GM19239 (cell line): ENCODE results near the gene CRTC1.

Experiments used
- DNase-seq: peaks from one replicate; pipeline ENCODE4 v3.0.0; 2011; ENCODE audit warnings: low spot score; ENCODE audit not compliant: insufficient read length
- FAIRE-seq: peaks from 2 replicates; lab custom pipeline; 2011; peaks lifted over from hg19 to GRCh38; lab: Jason Lieb, UNC

The CRTC1 gene

DNA sequence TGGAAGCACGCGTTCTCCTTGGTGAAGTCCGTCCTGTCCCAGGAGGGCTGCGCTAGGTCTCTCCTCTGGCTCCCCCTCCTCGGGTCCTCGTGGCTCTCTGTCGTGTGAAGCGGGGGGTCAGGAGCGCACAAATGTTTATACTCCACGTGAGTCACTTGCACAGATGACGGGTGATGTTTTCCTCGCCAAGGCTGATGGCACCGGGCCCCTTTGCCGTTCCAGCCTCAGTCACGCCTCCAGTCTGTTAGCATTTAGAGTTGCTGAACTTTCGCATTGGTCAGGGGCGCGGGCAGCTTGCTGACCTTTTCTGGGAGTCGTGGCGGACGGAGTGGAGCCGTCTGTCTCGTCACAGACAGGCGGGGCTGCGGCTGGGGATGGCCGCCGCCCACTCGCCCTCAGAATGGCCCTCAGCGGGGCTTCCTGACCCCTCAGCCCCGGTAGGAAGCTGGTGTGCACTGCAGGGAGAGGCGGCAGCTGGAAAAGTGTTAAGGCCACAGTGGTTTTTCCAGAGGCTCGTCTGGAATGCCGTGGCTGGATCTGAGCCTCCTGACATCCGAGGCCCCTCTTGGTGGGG is 32.9 kb upstream of the CRTC1 start:
- DNase-seq: no peak
- no peak for FAIRE-seq

DNA sequence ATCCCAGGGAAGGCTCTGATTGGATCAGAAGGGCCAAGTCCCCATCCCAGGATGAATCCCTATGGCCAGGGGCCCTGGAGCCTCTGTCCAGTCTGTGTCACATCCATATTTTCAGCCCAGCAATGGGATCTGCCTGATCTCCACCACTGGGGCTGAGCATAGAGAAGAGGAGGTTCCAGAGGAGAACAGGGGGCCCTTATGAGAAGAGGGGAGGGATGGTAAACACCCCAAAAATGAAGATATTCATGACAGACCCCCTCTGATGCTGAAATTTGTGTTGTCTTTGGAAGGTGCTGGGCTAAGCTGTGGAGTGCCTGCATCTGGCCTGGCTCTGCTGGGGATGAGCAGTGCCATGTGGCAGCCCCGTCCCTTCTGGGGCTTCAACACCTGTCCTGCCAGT is 32.2 kb upstream of the CRTC1 start:
- DNase-seq (no peak), FAIRE-seq (no peak)

DNA sequence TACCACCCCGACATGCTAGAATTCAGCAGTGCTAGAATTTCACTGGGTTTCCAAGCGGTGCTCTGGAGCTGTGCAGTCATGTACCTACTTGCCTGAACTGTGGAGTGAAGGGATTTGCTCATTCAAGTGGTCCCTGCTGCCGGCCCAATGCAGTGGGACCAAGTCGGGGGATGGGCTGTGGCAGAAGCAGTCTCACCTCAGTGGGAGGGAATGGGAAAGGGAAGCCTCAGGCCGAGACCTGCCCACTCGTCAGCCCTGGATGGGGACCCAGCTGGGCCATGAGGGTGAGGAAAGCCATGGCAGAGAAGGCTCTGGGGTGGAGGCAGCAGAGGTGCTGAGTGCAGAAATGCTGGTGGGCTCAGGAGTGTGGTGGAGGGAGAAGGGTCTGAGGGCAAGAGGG is 31.7 kb upstream of the CRTC1 start:
- FAIRE-seq (no peak), DNase-seq (no peak)

DNA sequence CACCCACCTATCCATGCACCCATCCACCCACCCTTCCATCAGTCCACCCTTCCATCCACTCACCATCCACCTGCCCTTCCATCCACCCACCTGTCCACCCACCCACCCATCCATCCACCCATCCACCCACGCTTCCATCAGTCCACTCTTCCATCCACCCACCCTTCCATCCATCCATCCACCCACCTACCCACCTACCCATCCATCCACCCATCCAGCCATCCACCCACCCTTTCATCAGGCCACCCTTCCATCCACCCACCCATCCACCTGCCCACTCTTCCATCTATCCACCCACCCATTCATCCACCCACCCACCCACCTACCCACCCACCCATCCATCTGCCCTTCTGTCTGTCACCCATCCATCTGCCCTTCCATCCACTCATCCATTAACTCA is 29.6 kb upstream of the CRTC1 start:
- DNase-seq: no peak
- no peak for FAIRE-seq

DNA sequence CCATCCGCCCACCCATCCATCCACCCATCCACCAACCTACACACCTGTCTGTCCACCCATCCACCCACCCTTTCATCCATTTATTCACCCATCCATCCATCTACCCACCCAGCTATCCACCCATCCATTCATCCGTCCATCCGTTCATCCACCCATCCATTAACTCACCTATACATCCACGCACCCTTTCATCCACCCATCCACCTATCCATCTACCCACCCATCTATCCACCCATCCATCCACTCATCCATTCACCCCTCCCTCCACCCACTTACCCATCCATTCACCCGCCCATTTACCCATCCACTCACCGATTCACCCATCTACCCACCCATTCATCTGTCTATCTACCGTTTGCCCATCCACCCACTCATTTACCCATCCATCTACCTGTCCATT is 29.0 kb upstream of the CRTC1 start:
- FAIRE-seq: no peak
- no peak for DNase-seq

DNA sequence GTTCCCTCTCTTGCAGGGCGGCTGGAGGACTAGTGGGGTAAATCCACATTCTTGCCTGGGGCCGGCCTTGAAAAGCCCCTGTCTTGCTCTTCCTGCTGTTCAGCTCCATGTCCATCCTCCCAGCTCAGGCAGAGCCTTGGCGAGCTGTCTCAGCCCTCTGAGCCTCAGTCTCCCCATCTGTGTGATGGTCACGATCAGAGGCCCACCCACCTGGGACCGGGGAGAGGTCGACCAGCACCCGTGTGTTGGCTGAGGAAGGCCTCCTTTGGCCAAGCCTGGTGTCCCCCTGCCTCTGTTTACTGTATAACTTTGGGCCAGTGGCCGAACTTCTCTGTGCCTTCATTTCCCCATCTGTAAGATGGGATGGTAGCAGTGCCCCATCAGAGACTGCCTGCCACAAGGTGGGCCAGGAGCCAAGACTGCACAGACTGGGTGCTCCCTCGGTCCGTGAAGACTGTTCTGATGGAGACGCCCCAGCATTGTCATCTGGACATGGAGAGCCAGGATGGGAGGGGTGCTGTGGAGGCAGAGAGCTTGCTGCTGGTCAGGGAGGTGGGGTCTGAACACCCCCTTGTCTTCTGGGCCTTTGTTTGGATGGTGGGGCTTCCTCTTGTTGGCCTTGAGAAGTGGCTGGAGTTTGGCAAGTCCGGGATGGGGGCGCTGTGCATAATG is 28.2 kb upstream of the CRTC1 start:
- no peak for FAIRE-seq

DNA sequence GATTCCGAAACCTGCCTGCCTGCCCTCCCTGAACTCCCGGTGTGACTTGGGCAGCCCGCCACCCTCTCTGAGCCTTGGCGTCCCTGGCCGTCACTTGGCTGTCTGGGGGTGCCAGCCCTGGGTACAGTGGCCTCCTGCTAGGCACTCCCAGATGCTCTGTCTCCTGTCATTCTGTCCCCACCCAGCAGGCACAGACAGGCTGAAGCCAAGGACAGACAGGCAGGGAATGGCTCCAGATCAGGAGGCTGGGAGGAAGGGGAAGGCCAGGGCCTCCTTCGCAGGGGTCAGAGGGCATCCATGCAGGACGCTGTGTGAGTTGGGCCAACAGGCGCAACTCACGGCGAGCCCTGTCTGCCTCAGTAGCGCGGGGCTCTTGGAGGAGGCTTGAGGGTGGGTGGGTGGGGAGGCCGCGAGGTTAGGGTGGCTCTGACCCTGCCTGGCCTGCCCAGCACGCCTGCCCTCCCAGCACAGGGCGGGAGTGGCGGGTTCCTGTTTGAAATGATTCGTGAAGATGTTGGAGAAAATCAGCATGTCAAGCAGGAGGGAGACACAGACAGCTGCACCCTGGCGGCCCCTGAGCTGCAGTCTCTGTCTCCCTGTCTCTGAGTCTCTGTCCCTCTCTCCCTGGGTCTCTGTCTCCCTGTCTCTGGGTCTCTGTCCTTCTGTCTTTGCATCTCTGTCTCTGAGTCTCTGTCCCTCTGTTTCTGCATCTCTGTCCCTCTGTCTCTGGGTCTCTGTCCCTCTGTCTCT is 27.0 kb upstream of the CRTC1 start:
- DNase-seq: no peak
- no peak for FAIRE-seq

More for the DNA sequence above, 28.2 kb upstream of the CRTC1 start:
- DNase-seq: no peak

DNA sequence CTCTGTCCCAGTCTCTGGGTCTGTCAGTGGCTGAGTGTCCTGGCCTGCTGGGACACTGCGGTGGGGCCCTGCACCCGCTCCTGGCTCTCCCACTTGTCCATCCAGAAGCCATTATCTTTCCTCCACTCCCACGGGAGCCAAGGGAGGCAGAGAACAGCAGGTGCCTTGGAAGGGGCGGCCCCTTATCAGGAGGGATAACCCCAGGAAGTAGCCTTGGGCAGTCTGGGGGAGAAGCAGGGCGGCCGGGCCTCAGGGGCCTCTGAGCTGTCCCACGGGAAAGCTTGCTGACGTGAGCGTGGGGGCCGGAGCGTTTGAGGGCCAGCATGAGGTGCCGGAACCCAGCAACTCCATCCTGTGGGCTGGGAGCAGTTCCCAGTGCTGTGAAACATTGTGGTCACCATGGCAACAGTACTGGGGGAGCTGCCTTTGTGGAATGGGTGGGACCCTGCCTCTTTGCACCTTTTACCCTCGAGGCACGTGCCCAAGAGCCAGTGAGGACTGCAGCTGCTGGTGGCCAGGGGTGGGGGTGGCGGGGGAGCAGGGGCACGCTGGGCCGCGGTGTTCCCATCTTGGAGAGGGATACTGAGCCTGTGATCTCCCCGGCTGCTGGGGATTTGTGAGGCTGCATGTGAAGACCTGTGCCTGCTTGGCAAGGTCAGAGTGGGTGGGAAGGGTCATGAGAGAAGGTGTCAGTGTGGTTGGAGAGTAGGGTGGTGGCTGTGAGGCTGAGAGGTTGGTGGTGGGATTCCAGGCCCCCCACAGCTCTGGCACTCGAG is 25.7 kb upstream of the CRTC1 start:
- DNase-seq (no peak), FAIRE-seq (no peak)

DNA sequence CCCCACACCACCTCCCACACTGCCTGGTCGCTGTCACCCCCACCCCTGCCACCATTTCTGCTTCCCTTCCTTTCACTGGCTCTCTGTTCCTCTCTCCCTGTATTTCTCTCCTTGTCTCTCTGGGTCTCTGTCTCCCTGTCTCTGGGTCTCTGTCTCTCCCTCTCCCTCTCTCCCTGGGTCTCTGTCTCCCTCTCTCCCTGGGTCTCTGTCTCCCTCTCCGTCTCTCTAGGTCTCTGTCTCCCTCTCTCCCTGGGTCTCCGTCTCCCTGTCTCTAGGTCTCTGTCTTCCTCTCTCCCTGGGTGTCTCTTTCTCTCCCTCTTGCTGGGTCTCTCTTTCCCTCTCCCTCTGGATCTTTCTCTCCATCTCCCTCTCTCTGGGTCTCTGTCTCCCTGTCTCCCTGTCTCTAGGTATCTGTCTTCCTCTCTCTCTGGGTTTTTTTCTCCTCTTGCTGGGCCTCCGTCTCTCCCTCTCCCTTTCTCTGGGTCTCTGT is 25.1 kb upstream of the CRTC1 start:
- DNase-seq (no peak), FAIRE-seq (no peak)

DNA sequence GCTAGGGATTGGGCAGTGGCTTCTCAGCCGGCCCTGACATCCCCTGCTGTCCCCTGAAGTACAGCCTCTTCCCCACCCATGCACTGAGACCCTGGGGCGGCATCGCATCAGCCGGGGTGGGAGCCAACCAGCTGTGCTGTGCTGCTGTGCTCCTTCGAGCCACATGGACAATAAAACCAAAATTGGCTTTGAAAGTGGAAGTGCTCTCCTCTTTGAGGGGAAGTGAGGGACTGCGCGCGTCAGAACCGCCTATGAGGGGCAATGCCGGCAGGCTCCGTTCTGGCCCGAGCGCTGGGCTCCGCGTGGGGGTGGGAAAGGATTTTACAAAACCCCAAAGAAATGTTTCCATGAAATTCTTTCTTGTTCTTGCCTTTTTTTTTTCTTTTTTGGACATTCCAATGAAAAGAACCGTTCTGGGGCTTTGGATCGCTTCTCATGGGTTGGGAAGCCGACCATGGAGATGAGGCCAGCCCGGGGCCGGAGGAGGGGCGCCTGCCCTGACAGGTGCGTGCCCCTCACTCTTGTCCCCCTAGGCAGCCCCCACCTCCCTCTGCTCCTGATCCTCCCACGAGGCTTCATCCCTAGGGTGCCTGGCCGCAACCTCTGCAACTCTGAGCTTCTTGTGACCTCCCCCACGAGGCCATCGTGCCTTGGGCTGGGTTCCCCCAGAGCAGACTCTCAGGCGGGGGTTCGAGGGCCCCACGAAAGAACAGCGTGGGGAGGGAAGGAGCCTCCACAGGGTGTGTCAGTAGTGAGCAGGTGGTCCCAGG is 24.0 kb upstream of the CRTC1 start:
- DNase-seq (no peak), FAIRE-seq (no peak)

DNA sequence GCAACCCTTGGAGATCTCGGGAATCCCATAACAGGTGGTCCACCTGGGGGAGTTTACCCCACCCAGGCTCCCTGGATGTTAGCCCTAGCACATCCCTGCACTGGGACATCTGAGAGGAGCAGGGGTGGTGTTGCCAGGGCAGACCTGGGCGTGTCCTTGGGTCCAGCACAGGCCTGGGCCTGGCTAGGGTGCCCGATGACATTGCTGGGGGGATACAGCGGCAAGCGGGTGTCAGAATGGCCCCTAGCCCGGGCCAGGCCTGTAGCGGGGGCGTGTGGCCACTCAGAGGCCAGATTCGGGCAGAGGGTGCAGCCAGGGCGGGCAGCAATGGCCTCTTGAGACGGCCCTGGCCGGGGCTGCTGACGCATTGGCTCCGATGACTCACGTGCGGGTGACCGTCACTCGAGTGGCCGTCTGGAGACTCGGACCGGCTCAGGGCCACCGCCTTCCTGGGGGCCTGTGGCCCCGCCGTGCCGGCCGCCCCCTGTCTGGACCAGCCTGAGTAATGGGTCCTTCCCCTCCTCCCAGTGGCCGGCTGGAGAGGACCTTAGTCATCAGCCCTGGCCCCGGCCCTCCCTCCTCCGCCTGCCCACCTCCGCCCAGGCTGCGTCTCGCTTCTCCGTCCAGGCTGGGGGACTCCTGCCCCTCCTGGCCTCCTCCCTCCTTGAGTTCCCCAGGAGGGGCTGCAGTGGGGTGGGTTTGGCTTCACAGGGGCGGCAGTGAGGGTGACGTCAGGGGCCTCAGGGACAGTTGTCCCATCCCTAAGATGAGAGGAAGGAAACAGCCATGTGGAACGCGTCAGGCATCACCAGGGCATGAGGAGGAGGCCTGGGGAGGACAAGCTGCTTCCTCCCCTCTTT is 23.2 kb upstream of the CRTC1 start:
- FAIRE-seq (no peak), DNase-seq (no peak)

DNA sequence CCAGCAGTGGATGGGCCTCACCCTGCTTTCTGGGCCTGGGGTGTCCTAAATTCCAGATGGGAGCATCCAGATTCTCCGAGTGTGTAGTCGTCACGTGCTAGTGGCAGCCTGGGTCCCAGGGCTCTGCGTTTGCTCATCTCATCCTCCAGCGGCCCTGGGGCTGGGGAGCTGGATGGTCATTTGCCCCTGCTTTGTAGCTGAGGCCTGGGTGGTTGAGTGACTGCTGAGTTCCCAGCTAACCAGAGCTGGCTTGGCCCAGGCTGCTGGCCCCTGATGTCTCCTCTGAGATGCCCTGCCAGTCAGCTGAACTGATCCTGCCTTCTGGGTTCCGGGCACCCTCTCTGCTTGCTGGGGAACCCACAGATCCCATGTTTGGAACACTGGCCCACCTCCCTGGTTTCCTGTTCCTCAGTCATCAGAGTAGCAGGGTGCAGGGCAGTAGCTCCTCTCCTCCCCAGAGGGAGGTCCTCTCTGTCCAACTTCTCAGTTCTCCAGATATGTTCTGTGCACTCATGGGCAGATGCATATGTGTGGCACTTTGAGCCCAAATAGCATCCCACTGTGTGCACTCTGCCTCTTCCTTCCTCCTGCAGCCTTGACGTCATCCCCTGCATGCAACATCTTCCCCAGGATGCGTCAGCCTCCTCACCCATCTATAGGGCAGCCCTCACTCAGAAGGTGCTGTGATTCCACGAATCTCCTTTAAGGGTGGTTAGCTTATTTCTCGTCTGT is 22.4 kb upstream of the CRTC1 start:
- DNase-seq (no peak), FAIRE-seq (no peak)

DNA sequence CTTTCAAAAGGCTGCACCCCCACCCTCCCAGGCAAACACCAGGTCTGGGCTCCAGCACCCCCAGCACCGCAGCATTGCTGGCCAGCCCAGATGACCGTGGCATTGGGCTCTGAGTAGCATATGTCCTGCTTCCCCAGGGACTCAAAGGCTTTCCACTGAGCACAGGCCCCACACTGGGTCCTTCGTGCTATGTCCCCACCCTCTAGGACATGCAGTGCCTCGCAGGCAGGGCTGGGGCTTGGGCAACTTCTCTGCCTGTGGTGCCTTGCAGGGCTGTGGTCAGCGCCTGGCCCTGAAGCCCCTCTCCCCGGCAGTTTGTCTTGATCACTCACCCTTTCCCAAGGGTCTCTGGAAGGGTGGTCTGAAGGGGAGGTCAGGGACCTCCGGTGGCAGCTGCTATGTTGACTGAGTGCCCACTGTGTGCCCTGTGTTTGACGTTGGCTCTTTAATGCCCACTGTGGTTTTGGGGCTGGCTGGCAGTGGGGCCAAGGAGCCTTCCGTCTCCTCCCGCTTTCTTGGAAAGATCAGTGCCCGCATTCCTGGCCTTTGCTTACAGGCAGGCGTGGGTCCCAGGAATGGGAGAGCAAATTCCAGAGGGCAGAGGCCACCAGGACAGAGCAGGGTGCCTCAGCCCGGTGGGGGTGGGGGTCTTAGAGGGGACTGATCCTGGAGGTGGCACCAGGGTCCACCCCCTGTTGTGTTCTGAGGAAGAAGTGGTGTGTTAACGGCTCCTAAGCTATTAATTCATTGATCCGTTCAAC is 20.3 kb upstream of the CRTC1 start:
- FAIRE-seq (no peak), DNase-seq (no peak)

DNA sequence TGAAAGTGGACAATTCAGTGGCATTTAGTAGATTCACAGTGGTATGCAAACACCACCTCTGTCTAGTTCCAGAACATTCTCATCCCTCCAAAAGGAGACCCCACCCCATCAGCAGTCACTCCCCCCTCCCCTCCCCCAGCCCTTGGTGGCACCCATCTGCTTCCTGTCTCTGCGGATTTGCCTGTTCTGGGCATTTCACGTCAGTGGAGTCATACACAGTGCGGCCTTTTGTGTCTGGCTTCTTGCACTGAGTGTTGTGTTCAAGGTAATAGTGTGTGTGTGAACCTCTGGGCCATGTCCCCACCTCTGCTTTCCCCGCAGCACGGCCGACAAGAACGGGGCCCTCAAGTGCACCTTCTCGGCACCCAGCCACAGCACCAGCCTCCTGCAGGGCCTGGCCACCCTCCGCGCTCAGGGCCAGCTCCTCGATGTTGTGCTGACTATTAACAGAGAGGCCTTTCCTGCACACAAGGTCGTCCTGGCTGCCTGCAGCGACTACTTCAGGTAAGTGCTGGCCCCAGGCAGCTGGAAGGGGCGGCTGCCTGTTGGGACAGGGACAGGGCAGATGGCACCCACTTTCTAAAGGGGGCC is 19.4 kb upstream of the CRTC1 start:
- no peak for DNase-seq
- FAIRE-seq: no peak

DNA sequence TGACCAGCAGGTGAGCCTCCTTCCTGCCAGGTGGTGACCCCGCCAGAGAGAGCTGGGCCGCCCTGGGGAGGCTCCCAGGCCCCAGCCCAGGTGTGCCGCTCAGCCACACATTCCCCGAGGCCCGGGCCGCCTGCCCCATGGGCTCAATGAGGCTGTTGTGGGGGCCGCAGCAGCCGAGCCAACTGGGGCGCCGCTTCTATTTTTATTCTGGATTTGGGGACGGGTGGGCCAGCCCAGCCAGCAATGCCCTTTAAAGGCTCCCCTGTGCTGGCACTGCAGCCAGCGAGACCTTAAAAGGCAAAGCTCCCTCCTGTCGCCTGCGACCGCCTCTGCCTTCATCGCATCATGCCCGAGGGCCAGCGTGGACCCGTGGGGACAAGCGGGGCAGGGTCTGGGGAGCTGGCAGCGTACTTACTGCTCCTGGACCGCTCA is 17.7 kb upstream of the CRTC1 start:
- no peak for FAIRE-seq
- no peak for DNase-seq

DNA sequence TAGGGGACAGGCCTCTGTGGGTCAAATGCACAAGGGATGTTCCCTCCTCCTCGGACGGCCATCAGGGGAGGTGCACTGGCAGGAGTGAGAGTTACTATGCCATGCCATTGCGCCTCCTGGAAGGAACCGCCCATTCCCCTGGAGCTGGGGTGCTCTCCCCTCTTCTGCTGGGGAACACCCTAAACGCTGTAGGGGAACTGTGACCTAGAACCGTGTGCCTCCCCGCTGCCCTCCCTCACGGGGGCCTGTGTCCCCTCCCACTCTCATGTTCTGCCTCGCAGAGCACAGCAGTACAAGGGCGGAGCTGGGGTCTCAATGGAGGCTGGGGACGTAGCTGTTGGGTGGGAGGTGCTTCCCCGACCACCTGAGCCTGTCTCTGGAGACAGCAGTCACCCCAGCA is 17.2 kb upstream of the CRTC1 start:
- DNase-seq: no peak
- FAIRE-seq: no peak

DNA sequence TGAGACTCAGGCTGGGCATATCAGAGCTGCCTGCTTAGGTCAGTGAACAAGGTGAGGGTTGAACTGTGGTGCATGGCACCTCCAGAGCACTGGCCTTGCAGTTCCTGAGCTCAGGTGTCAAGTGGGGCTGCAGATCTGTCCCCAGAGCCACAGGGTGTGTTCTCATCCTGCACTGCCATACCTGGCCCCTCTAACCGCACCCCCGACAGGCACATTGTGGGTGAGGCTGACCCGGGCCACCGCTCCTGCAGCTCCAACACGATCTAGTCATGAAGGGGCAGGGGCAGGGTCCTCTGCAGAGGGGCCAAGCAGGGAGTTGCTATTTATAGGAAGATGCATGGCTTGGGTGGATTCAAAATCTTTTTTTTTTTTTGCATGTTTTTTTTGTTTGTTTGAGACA is 16.7 kb upstream of the CRTC1 start:
- DNase-seq (no peak), FAIRE-seq (no peak)
